ENCODE results near the gene LIX1L.

LIX1L gene

GRCh38 chr1:145994391-145995120 is 36.7 kb upstream of the LIX1L start:
- Histone ChIP-seq H2AFZ (no peak overlapping the region), H3K4me1 (peaks cover 9% of the 10 kb centered on the region), H3K79me2 (peaks cover 34% of the 10 kb centered on the region), H3K4me2 (ENCODE audit: low read length) (peak overlapping the region; percentile 72), H3K27me3 (ENCODE audit: control insufficient read depth, insufficient read depth, low read length) (no peaks in the 10 kb centered on the region), H3K36me3 (ENCODE audit: control insufficient read depth, insufficient read depth, low read length) (peaks cover 45% of the 10 kb centered on the region), H3K4me3 (ENCODE audit: low read depth, low read length) (peak overlapping the region; percentile 100), H3K9me3 (ENCODE audit: control insufficient read depth, low read length) (peaks cover 9% of the 10 kb centered on the region), H3K27ac (peak overlapping the region; percentile 100), H3K9ac (peak overlapping the region; percentile 99)
- TF ChIP-seq, protein P1, sequence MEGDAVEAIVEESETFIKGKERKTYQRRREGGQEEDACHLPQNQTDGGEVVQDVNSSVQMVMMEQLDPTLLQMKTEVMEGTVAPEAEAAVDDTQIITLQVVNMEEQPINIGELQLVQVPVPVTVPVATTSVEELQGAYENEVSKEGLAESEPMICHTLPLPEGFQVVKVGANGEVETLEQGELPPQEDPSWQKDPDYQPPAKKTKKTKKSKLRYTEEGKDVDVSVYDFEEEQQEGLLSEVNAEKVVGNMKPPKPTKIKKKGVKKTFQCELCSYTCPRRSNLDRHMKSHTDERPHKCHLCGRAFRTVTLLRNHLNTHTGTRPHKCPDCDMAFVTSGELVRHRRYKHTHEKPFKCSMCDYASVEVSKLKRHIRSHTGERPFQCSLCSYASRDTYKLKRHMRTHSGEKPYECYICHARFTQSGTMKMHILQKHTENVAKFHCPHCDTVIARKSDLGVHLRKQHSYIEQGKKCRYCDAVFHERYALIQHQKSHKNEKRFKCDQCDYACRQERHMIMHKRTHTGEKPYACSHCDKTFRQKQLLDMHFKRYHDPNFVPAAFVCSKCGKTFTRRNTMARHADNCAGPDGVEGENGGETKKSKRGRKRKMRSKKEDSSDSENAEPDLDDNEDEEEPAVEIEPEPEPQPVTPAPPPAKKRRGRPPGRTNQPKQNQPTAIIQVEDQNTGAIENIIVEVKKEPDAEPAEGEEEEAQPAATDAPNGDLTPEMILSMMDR (IDR thresholded peaks at IDR 0.05), result no peak

- H3K4me3 ChIP-seq (ENCODE audit: low read depth, low read length), result peak overlapping the region; percentile 100
- H3K4me2 ChIP-seq (ENCODE audit: low read length), result peak overlapping the region; percentile 72
- H3K36me3 ChIP-seq (ENCODE audit: control insufficient read depth, insufficient read depth, low read length), result peaks cover 45% of the 10 kb centered on the region
- H2AFZ ChIP-seq, result no peak overlapping the region
- no peaks in the 10 kb centered on the region for H3K27me3 ChIP-seq (ENCODE audit: control insufficient read depth, insufficient read depth, low read length)
- peak overlapping the region; percentile 100 for H3K27ac ChIP-seq
- peak overlapping the region; percentile 99 for H3K9ac ChIP-seq
- peaks cover 9% of the 10 kb centered on the region for H3K9me3 ChIP-seq (ENCODE audit: control insufficient read depth, low read length)
- peaks cover 7% of the 10 kb centered on the region for H3K4me1 ChIP-seq
- peaks cover 34% of the 10 kb centered on the region for H3K79me2 ChIP-seq
- TF ChIP-seq, protein P1 (IDR thresholded peaks at IDR 0.05), result no peak
These were observed 36.0 kb upstream of the LIX1L start for GRCh38 chr1:145993618-145994390.

DNA sequence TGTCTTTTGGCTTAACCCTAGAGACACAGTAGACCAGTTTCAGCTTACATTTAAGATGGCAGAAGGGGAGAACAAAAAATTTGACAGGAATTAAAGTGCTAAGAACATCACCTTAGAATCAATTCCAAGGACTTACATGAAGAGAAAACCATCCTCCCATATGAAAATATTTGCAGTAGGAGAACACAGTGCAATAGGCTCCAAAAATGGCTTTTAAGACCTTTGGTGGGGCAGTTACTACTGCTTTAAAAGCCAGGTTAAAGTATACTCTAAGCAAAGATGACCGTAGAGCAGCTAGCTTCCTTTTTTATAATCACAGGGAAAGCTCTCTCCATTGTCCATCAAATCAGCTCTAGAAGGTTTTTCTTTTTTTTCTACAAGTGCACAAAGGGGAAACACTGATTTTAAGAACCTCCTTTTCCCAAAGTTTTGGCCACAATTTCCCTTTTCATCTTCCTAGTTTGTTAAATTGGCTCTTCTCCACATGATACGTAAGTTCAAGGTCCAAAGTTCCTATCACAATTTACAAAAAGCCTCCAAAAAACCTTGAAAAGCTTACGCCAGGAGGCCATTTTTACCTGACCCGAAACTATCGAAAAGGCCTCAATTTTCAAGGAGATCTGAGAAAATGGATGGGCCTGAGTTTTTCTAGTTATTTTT is 35.3 kb upstream of the LIX1L start:
- H3K27ac ChIP-seq, result peak overlapping the region; percentile 100

GRCh38 chr1:145992502-145992936 is 34.7 kb upstream of the LIX1L start:
- TF ChIP-seq, protein P1 (IDR thresholded peaks at IDR 0.05), result no peak
- H3K27me3 ChIP-seq (ENCODE audit: control insufficient read depth, insufficient read depth, low read length), result no peaks in the 10 kb centered on the region
- peaks cover 8% of the 10 kb centered on the region for H3K4me1 ChIP-seq
- peak overlapping the region; percentile 100 for H3K27ac ChIP-seq
- H3K36me3 ChIP-seq (ENCODE audit: control insufficient read depth, insufficient read depth, low read length), result peaks cover 45% of the 10 kb centered on the region
- H3K9me3 ChIP-seq (ENCODE audit: control insufficient read depth, low read length), result peaks cover 9% of the 10 kb centered on the region
- peak overlapping the region; percentile 100 for H3K4me3 ChIP-seq (ENCODE audit: low read depth, low read length)
- peaks cover 34% of the 10 kb centered on the region for H3K79me2 ChIP-seq
- peak overlapping the region; percentile 99 for H3K9ac ChIP-seq
- no peak overlapping the region for H2AFZ ChIP-seq
- peak overlapping the region; percentile 72 for H3K4me2 ChIP-seq (ENCODE audit: low read length)

More for the DNA sequence above, 35.3 kb upstream of the LIX1L start:
- H2AFZ ChIP-seq, result no peak overlapping the region
- no peaks in the 10 kb centered on the region for H3K27me3 ChIP-seq (ENCODE audit: control insufficient read depth, insufficient read depth, low read length)
- peaks cover 45% of the 10 kb centered on the region for H3K36me3 ChIP-seq (ENCODE audit: control insufficient read depth, insufficient read depth, low read length)
- H3K4me1 ChIP-seq, result peaks cover 9% of the 10 kb centered on the region
- H3K4me3 ChIP-seq (ENCODE audit: low read depth, low read length), result peak overlapping the region; percentile 100
- H3K9ac ChIP-seq, result peak overlapping the region; percentile 99
- peaks cover 9% of the 10 kb centered on the region for H3K9me3 ChIP-seq (ENCODE audit: control insufficient read depth, low read length)
- H3K4me2 ChIP-seq (ENCODE audit: low read length), result peak overlapping the region; percentile 72
- H3K79me2 ChIP-seq, result peaks cover 34% of the 10 kb centered on the region
- TF ChIP-seq, protein P1 (IDR thresholded peaks at IDR 0.05), result no peak
